ENCODE data around the gene TTC33.

Gene TTC33

GRCh38 chr5:40501711-40502444 lies 253.9 kb downstream of the TTC33 start:
- no peak for DNase-seq

GRCh38 chr5:40499518-40500273 lies 256.1 kb downstream of the TTC33 start:
- no peak for DNase-seq

DNA sequence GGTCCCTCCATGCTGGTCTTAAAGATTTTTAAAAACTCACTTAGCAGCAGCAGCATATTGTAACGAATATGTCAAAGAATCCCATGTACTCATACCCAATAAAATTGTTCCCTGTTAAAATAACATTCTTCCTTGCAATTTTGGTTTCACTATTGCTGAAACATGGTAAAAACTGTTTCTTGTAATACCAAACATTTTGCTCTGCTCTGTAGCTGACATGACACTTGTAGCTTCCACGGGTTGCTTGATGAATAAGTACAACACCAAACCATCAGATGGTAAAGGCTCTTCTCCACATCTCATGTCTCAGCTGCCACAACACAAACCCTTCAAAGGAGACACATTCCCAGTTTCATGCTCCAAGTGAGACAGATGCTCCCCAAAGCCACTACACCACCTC lies 256.8 kb downstream of the TTC33 start:
- no peak for DNase-seq

DNA sequence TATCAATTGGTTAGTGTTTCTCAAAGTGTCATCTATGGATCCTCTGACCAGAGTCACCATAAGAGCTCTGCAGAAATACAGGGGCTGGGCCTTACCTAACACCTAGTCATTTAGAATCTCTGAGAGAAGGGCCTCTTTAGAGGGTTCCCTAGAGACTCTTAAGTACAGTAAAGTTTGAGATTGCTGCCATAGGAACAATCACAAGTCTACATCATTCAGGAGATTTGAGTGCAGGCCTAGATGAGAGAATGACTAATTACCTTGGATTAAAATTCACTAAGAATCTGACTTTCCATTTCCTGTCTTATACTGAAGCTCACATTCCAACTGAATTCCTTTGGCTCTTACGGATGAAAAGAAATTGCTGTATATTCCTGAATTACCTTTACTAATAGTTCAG lies 258.2 kb downstream of the TTC33 start:
- DNase-seq, result no peak

GRCh38 chr5:40495237-40495635 lies 260.5 kb downstream of the TTC33 start:
- no peak for DNase-seq

DNA sequence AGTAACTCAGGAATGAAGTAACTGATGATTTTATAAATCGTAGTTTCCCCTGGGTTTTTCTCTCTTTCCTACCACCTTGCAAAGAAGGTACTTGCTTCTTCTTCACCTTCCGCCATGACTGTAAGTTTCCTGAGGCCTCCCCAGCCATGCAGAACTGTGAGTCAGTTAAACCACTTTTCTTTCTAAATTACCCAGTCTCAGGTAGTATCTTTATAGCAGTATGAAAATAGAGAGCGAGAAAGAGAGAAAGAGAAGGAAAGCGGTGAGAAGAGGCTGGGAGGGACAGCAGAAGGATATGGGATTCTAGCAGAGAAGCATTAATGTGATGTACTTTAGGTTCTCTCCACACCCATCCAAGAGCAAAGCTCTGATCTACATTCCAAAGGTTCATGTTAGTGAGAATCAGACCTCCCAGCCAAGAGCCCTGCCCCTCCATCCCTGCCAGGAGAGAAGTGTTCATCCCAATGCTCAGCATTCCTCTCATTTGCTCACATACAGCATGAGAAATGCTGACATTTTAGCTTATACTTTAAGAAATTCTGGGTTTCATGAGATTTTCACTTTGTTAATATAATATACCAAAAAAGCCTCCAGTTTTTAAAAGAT lies 261.0 kb downstream of the TTC33 start:
- DNase-seq, result no peak

GRCh38 chr5:40492056-40492455 lies 263.7 kb downstream of the TTC33 start:
- no peak for DNase-seq

DNA sequence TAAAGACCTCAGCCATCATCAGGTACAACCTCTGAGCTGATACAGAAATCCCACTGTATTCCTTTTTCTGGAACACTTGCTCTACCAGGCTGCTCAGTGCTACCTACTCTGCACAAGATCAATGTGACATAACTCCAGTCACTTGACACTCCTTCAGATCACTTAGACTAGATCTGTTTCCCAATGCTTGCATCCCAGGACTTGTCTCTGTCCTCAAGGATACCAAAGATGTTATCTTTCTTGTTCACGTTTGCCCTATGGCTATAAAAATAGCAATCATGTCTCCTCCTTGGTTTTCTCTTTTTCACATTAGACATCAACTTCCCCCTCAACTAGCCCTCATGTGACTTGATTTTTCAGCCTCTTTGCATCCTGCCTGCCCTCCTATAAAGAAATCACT lies 264.1 kb downstream of the TTC33 start:
- DNase-seq, result no peak

DNA sequence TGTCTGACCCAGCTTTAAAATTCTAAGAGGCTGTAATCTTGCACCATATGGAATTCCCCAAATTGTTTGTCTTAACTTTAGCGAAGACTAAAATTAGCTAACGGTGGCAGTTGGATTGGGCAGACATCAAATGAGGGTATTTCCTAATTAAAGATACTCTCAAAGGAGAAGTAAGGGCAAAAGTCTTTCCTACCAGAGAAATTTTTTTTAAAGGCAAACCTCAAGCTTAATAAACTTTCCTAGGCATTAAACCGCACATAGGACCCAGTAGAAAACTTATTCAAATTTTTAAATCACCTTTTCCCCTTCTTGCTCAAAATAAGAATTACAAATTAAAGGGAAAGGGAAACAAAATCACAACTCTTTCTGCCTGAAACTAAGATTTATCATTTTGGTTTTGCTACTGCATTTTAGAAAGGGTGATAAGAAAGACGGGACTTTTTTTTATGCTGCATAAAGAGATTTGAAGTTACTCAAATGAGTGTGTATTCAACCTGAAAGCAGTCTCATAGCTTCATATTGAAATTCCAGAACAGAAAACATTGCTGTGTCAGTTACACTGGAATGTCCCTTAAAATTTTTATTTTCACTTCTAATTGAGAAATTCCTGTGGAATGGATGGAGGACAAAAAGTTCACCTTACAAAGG lies 265.2 kb downstream of the TTC33 start:
- DNase-seq, result no peak

GRCh38 chr5:40489421-40489820 lies 266.3 kb downstream of the TTC33 start:
- DNase-seq, result no peak

DNA sequence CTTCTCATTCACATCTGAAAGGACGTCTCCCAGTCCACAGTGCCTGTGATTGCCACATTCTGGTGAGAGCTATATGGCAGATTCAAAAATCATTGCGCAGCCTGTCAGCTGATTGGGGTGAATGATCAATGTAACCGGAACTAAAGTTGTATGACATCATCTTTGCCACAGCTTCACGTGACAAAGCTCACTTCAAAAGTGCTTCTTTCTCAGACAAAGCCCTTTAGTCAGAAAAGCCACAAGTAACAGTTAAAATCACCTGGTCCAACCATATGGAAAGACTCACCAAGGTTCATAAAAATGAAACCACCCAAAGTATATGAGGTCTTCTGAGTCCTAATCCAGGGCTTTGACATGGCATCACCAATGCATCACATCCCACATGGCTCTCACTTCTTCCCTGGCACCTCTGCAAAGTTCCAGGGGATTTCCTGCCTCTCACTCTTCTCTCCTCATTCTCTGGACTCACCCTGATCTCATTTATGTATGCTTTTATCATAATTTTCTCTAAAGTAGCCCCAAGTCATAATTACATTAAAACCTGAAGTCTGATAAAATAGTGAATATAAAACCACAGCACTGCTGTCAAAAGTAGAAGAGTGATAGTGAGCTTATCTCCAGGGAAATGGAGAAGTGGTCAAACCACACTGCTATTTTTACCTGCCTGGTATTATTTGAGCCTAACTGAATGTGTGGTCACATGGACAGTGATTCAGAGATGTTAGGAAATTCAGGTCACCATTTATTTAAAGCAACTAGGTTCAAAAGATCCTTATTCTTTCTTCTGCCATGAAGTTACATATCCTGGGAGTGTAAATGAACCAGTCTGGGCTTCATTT lies 269.1 kb downstream of the TTC33 start:
- no peak for DNase-seq

GRCh38 chr5:40485021-40485998 lies 270.5 kb downstream of the TTC33 start:
- DNase-seq, result no peak

DNA sequence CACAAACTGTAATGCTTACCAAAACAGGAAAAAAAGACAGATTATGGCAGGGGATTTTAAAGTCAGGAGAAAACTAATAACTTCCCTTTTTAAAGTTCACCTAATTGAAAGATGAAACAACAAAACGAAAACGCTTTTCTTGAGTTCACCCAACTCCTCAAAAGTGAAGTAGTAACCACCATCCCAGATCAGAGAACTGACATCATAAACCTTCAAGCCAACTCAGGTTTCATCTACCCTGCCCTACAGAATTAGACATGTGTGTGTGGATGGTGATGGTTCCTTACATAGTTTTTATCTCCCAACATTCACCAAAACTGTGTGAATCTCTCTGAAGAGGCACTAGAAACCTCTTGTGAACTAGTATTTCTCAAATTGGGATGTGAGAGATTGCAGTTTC lies 271.3 kb downstream of the TTC33 start:
- no peak for DNase-seq

DNA sequence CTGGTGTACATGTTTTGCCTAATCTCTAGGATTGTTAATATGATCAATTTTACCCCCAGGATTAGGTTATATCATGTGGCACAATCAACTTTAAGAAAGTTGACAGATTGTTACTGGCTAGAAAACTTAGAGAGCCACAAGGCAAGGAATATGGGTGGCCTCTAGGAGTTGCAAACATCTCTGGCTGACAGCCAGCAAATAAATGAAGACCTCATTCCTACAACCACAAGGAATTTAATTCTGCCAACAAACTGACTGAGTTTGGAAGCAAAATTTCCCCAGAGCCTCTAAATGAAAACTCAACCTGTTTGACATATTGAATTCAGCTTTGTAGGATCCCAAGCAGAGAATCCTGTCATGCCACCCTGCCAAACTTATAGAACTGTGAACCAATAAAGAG lies 272.4 kb downstream of the TTC33 start:
- no peak for DNase-seq

DNA sequence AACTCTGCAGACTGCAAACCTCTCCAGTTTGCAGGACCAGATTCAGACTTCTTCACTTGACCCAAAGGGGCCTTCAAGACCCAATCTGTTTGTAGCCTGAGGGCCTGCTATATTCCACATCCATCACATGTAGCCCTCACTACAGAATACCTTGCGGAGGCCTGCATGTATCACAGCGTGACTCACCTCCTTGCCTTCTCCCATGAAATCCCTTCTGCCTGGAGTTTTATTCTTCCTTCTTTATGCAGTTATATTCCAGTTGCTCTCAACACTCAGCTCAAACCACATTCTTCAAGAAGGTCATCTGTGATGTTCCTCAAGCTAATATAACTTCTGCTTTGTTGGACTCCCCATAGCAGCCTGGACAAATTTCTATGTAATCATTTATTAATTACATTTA lies 274.5 kb downstream of the TTC33 start:
- DNase-seq, result no peak

DNA sequence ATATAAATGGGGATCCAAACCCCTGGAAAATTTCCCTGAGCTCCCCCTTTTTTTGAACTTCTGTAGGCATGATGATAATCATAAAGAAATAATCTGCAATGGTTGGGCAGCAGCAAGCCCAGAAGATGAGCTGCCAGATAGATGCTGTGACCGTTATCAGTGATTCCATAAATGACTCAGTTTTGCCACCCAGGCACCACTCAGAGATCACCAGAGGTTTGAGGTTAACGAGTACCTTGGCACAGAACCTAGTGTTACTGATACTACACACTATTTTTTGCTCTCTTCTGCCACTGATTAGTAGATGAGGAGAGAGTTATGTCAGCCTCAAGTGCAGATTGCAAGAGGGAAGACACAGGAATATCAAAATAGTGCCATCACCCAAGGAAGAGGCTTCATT lies 275.4 kb downstream of the TTC33 start:
- DNase-seq, result no peak

DNA sequence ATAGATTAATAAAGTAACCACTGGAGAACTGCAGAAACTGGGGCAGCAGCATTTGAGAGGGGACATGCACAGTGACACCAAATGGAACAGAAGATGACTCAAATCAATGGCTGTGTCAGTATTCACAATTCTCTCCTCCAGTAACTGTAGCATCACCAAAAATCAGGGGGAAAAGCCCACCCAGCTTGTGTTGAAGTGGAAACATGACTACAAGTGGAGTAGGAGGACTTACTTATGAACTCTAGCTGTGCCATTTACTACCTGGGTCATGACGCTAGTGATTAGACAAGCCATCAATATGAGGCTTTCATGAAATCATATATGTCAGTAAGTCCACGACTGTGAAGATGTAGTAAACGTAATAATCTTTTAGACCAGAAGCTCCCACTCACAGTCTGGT lies 275.8 kb downstream of the TTC33 start:
- DNase-seq, result no peak

GRCh38 chr5:40478766-40479165 lies 277.0 kb downstream of the TTC33 start:
- no peak for DNase-seq

GRCh38 chr5:40477856-40478546 lies 277.8 kb downstream of the TTC33 start:
- no peak for DNase-seq

- DNase-seq, result no peak
Measured at GRCh38 chr5:40475561-40475960, 280.2 kb downstream of the TTC33 start.

DNA sequence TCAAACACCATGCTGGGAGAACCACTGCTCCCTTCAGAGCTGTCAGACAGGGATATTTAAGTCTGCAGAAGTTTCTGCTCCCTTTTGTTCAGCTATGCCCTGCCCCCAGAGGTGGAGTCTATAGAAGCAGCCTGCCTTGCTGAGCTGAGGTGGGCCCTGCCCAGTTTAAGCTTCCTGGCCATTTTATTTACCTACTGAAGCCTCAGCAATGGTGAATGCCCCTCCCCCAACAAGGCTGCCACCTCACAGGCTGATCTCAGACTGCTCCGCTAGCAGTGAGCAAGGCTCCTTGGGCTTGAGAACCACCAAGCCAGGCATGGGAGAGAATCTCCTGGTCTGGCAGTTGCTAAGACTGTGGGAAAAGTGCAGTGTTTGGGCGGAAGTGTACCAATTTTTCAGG lies 281.5 kb downstream of the TTC33 start:
- no peak for DNase-seq

Measured in NCI-H1930 (cell line).